Astrocyte of the spinal cord (primary cell): Measurements from ENCODE around the gene BTN3A1.

Source experiments
- DNase-seq: peaks from one replicate; pipeline ENCODE4 v3.0.0; 2011; ENCODE audit warnings: low read depth, low spot score
- H3K4me3 ChIP-seq: 2 replicates; pipeline ENCODE4 v1.5.1; 2011; ENCODE audit warnings: low read depth, mild to moderate bottlenecking, low read length, moderate library complexity
- CTCF ChIP-seq: IDR thresholded peaks from 2 replicates; pipeline ENCODE4 v1.5.1; 2012; ENCODE audit warnings: low read depth, mild to moderate bottlenecking, low read length, inconsistent platforms
- in situ Hi-C: cut with HindIII; loops from 2 replicates; pipeline ENCODE4 v1.10.0; 2017; ENCODE audit warnings: low sequenced_read_pairs

Gene BTN3A1

GRCh38 chr6:26394289-26394688 is 7.8 kb upstream of the BTN3A1 start:
- in situ Hi-C loops, result no loop called here
- H3K4me3 ChIP-seq, result no peak overlapping the region
- no peak for TF ChIP-seq CTCF
- DNase-seq, result peak; percentile 79

GRCh38 chr6:26398555-26398954 is 3.5 kb upstream of the BTN3A1 start:
- no peak overlapping the region for H3K4me3 ChIP-seq
- no peak for TF ChIP-seq CTCF
- DNase-seq, result no peak
- in situ Hi-C loops, result no loop called here

GRCh38 chr6:26400626-26401025 is 1.4 kb upstream of the BTN3A1 start:
- no peak for TF ChIP-seq CTCF
- no peak overlapping the region for H3K4me3 ChIP-seq
- DNase-seq, result no peak
- in situ Hi-C loops, result no loop called here

GRCh38 chr6:26401389-26401986 is 587 bp upstream of the BTN3A1 start:
- DNase-seq, result no peak
- H3K4me3 ChIP-seq, result peak overlapping the region; percentile 78
- in situ Hi-C loops, result no loop called here
- no peak for TF ChIP-seq CTCF

GRCh38 chr6:26403893-26404292 is 1.8 kb downstream of the BTN3A1 start:
- in situ Hi-C loops, result no loop called here
- H3K4me3 ChIP-seq, result no peak overlapping the region
- no peak for TF ChIP-seq CTCF
- no peak for DNase-seq

- DNase-seq, result no peak
- no peak for TF ChIP-seq CTCF
- in situ Hi-C loops, result no loop called here
- no peak overlapping the region for H3K4me3 ChIP-seq
Observed at GRCh38 chr6:26404546-26404945, 2.5 kb downstream of the BTN3A1 start.
